ENCODE measurements around the gene CDC14A. TPM values are rescaled to one million over a fixed set of nuclear protein-coding genes. Genes with fewer than 3 reads are reported as not detected.

CDC14A gene
- total and polyA plus RNA-seq, 4 donors = 6.1 to 18.9 (median 10.1) TPM

DNA sequence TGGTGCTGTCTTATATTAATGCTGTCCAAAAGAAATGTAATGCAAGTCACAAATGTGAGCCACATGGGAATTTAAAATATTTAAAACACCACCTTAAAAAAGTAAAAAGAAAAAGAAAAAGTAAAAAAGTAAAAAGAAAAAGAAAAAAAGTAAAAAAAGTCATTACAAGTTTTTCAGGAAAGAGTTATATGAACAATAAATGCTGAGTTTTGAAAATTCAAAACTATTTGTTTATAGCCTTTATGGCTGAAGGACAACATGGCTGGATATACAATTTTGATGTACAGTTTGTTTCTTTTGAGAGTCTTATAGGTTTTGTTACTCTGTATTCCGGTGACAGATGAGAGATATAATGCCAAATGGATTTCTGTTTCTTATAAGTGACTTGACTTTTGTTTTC, 214.8 kb downstream of the CDC14A start:
- DNase-seq (ENCODE audit: low read depth in 4 of 6, low spot score in 6 of 6) = no peak
- no peaks in the 10 kb centered on the region for H3K27me3 ChIP-seq (ENCODE audit: control insufficient read depth, insufficient read depth, low read length)
- no peaks in the 10 kb centered on the region for H3K36me3 ChIP-seq (ENCODE audit: control insufficient read depth, insufficient read depth, low read length)
- no peaks in the 10 kb centered on the region for H3K4me1 ChIP-seq (ENCODE audit: control insufficient read depth, insufficient read depth, low read length)
- peaks cover 2% of the 10 kb centered on the region for H3K9me3 ChIP-seq (ENCODE audit: control insufficient read depth, insufficient read depth, low read length)
- WGBS (ENCODE audit: insufficient coverage) = no CpG with 5 or more reads among the region's 1 CpG
- no peak overlapping the region for H3K4me3 ChIP-seq (ENCODE audit: low read depth, low read length)
- H3K27ac ChIP-seq (ENCODE audit: low read depth, low read length) = no peak overlapping the region

Other genes with a start within 250 kb of the CDC14A start
- 1 to 10 TPM; 3.7 to 5.4 TPM for gene SASS6, start 219.6 kb upstream of the CDC14A start, total RNA-seq
- 1 to 10 TPM; 3.9 to 5.3 TPM for gene SASS6, start 219.6 kb upstream of the CDC14A start, polyA plus RNA-seq (ENCODE audit: insufficient read length in 2 of 2)
- 10 to 100 TPM; 16.4 to 29.3 TPM for gene TRMT13, start 219.3 kb upstream of the CDC14A start, total RNA-seq
- gene TRMT13, start 219.3 kb upstream of the CDC14A start, polyA plus RNA-seq (ENCODE audit: insufficient read length in 2 of 2) = 10 to 100 TPM; 19.1 to 19.5 TPM
- 1 to 10 TPM; 4.1 to 7.3 TPM for gene LRRC39, start 174.2 kb upstream of the CDC14A start, total RNA-seq
- 1 to 10 TPM; 5.3 to 5.4 TPM for gene LRRC39, start 174.2 kb upstream of the CDC14A start, polyA plus RNA-seq (ENCODE audit: insufficient read length in 2 of 2)
- 10 to 100 TPM; 12.6 to 14.5 TPM for gene DBT, start 102.7 kb upstream of the CDC14A start, total RNA-seq
- gene DBT, start 102.7 kb upstream of the CDC14A start, polyA plus RNA-seq (ENCODE audit: insufficient read length in 2 of 2) = 10 to 100 TPM; 12.1 to 12.3 TPM
- 10 to 100 TPM; 28.8 to 44.5 TPM for gene RTCA, start 86.3 kb upstream of the CDC14A start, total RNA-seq
- 10 to 100 TPM; 45.5 to 46.4 TPM for gene RTCA, start 86.3 kb upstream of the CDC14A start, polyA plus RNA-seq (ENCODE audit: insufficient read length in 2 of 2)
- gene GPR88, start 185.6 kb downstream of the CDC14A start, total RNA-seq = 1 to 10 TPM in 1 of 2 donors, under 1 TPM in 1; 0.94 to 5.0 TPM
- gene GPR88, start 185.6 kb downstream of the CDC14A start, polyA plus RNA-seq (ENCODE audit: insufficient read length in 2 of 2) = 1 to 10 TPM; 5.7 to 6.8 TPM

All from spinal cord (tissue), 10 donors.